Esophagus (tissue), 2 donors: Measurements from ENCODE around the gene ANKDD1B. TPM values are rescaled to one million over a fixed set of nuclear protein-coding genes. Genes with fewer than 3 reads are reported as not detected.

Experiments
- H3K27ac ChIP-seq, 2 donors: one replicate each; pipeline ENCODE4 v1.5.1; 2013; ENCODE audit warnings: low read depth in 2 of 2, mild to moderate bottlenecking in 2 of 2, inconsistent platforms in 1 of 2, low read length in 1 of 2, moderate library complexity in 1 of 2
- H3K27me3 ChIP-seq, 2 donors: one replicate each; pipeline ENCODE4 v1.6.1; 2013; ENCODE audit warnings: low read length in 2 of 2, control low read depth in 1 of 2, mild to moderate bottlenecking in 1 of 2; ENCODE audit not compliant: insufficient read depth in 2 of 2, control insufficient read depth in 1 of 2
- H3K36me3 ChIP-seq, 2 donors: one replicate each; pipeline ENCODE4 v1.6.1; 2013; ENCODE audit warnings: low read length in 1 of 2; ENCODE audit not compliant: control insufficient read depth in 2 of 2, insufficient read depth in 2 of 2
- H3K4me1 ChIP-seq, 2 donors: one replicate each; pipeline ENCODE4 v1.6.1; 2013; ENCODE audit warnings: low read length in 1 of 2; ENCODE audit not compliant: control insufficient read depth in 2 of 2, insufficient read depth in 2 of 2
- H3K4me3 ChIP-seq, 2 donors: one replicate each; pipeline ENCODE4 v1.5.1; 2013; ENCODE audit warnings: low read length in 2 of 2, mild to moderate bottlenecking in 2 of 2, low read depth in 1 of 2, moderate library complexity in 1 of 2
- H3K9me3 ChIP-seq, 2 donors: one replicate each; pipeline ENCODE4 v1.6.1; 2013; ENCODE audit warnings: mild to moderate bottlenecking in 2 of 2, low read depth in 1 of 2, low read length in 1 of 2, moderate library complexity in 1 of 2; ENCODE audit not compliant: control insufficient read depth in 2 of 2, insufficient read depth in 1 of 2
- WGBS, 2 donors: extraction: QIAGEN DNeasy Blood & Tissue Kit; methylation state at CpG; one replicate each; pipeline ENCODE4 v1.1.7; 2013; 5-methylcytosine and 5-hydroxymethylcytosine counted together
- polyA plus RNA-seq, 2 donors: library from polyadenylated mRNA; stranded (reverse); fragments of 200-250 nt; gene quantifications; one replicate each; pipeline ENCODE4 v1.2.3, GENCODE V29; 2013
- donor health status: healthy with polysubstance abuse.
- donor health status: Bipolar disorder and iron deficiency.

The ANKDD1B gene
- polyA plus RNA-seq, 2 donors = 0.15 to 0.92 TPM

DNA sequence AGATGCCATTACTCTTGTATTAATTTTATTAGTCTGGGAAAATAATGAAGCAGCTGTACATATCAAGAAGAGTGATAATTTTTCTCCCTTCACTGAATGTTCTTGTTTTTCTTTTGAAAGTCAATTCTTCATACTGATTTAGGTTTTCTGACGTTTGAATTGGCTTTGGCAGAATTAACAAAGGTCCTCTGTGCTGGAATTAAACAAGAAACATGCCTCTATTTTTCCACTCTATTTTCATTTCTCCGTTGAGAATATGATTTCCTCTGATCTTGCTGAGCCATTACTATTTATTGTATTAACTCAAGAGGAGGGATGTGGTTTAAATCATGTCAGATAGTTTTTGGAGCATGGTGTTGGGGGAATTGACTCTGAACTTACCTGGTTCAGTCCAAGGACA is 42.3 kb downstream of the ANKDD1B start:
- no peak overlapping the region for H3K4me3 ChIP-seq
- H3K4me1 ChIP-seq = no peaks in the 10 kb centered on the region
- H3K27ac ChIP-seq = no peak overlapping the region
- no peaks in the 10 kb centered on the region for H3K27me3 ChIP-seq
- H3K36me3 ChIP-seq = no peaks in the 10 kb centered on the region
- H3K9me3 ChIP-seq = no peaks in the 10 kb centered on the region
- WGBS, 2 donors = 50% methylated on average over 2 of the region's 2 CpGs

DNA sequence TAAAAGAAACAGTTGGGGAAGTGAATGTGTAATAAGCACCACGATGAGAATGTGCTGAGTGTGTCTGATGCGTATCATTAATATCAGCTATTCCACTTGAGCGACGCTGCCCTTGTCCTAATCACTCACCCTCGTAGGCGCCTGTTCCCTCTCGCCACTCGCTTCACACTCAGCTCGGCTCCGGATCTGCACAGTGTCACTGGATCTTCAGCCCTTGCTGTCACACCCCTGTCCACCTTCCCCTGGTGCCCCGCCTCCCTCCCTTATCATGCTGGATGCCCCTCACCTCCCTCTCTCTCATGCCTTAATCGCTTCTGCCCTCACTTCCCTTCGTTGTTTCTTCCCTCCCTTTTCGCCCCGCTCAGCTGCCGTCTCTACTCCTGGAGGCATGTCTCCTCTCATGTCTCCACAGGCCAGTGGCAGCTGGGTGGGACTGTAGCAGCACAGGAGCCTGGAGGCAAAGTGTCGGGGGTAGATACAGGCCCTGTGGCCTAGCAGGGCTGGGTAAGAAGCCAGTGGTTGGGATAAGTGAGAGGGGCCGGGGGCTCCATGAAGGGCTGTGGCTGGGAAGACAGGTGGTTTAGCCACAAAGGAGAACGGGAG is 43.5 kb downstream of the ANKDD1B start:
- peaks cover 0 to 2% of the 10 kb centered on the region in 2 donors for H3K4me1 ChIP-seq
- 85% methylated on average over 19 of the region's 19 CpGs for WGBS, 2 donors
- H3K27me3 ChIP-seq = no peaks in the 10 kb centered on the region
- no peak overlapping the region for H3K4me3 ChIP-seq
- no peaks in the 10 kb centered on the region for H3K36me3 ChIP-seq
- no peaks in the 10 kb centered on the region for H3K9me3 ChIP-seq
- H3K27ac ChIP-seq = no peak overlapping the region

- Histone ChIP-seq H3K4me3 (peak overlapping the region; percentile 52 to 72), H3K36me3 (no peaks in the 10 kb centered on the region), H3K27me3 (no peaks in the 10 kb centered on the region), H3K4me1 (peaks cover 0 to 2% of the 10 kb centered on the region in 2 donors), H3K27ac (peak overlapping the region; percentile 45 to 86), H3K9me3 (no peaks in the 10 kb centered on the region)
- WGBS, 2 donors = 22 to 34% methylated on average over 9 of the region's 9 CpGs
These were observed 45.2 kb downstream of the ANKDD1B start for GRCh38 chr5:75656311-75657003.

DNA sequence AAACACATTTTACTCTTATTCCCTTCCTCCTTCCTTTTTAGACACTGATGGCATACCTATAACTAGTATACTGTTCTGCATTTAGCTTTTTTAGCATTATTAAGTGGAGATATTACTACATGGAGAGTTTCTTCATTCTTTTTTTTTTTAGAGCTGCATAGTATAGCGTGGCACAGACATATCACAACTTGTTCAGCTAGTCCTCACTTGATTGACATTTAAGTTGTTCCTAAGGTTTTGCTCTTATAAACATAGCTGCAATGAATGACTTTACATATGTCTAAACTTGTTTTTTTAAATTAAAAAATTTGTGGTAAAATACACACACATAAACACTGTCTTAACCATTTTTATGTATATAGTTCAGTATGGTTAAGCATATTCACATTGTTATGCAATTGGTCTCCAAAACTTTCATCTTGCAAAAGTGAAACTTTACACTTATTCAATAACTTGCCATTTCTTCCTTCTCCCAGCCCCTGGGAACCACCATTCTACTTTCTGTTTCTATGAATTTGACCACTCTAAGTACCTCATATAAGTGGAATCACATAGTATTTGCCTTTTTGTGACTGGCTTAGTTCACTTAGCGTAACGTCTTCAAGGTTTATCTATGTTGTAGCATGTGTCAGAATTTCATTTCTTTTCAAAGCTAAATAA is 48.7 kb downstream of the ANKDD1B start:
- 73 to 83% methylated on average over 3 of the region's 3 CpGs for WGBS, 2 donors
- Histone ChIP-seq H3K4me1 (peaks cover 0 to 2% of the 10 kb centered on the region in 2 donors), H3K4me3 (no peak overlapping the region), H3K27me3 (no peaks in the 10 kb centered on the region), H3K27ac (no peak overlapping the region), H3K36me3 (no peaks in the 10 kb centered on the region), H3K9me3 (no peaks in the 10 kb centered on the region)

DNA sequence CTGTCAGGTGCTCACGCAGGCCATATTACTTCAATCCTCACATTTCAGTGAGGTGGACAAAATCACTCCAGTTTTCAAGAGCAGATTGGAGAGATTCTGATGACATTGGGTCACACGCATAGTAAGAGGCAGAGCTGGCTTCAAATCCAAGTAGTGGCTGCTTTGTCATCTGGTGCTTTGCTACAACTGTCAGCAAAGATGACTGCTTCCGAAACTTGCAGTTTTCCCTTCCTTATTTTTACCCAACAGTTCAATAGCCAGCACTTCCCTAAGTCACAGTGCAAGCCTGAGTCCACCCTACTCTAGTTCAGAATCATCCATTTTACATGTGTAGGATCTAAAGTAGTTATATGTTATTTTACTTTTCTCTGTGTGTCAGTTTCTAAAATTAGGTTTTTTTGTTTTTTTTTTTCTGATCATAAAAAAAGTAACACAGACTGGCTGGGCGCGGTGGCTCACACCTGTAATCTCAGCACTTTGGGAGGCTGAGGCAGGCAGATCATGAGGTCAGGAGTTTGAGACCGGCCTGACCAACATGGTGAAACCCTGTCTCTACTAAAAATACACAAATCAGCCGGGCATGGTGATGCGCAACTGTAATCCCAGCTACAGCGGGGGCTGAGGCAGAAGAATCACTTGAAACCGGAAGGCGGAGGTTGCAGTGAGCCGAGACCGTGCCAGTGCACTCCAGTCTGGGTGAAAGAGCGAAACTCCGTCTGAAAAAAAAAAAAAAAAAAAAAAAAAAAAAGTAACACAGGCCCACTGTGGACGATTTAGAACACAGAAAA is 49.6 kb downstream of the ANKDD1B start:
- Histone ChIP-seq H3K36me3 (no peaks in the 10 kb centered on the region), H3K27me3 (no peaks in the 10 kb centered on the region), H3K4me1 (peaks cover 0 to 2% of the 10 kb centered on the region in 2 donors), H3K27ac (no peak overlapping the region), H3K4me3 (no peak overlapping the region), H3K9me3 (no peaks in the 10 kb centered on the region)
- 86 to 88% methylated on average over 16 of the region's 16 CpGs for WGBS, 2 donors

- H3K4me3 ChIP-seq = no peak overlapping the region
- 84 to 90% methylated on average over 2 of the region's 2 CpGs for WGBS, 2 donors
- peaks cover 0 to 2% of the 10 kb centered on the region in 2 donors for H3K4me1 ChIP-seq
These were observed 50.8 kb downstream of the ANKDD1B start for GRCh38 chr5:75662061-75662460.

DNA sequence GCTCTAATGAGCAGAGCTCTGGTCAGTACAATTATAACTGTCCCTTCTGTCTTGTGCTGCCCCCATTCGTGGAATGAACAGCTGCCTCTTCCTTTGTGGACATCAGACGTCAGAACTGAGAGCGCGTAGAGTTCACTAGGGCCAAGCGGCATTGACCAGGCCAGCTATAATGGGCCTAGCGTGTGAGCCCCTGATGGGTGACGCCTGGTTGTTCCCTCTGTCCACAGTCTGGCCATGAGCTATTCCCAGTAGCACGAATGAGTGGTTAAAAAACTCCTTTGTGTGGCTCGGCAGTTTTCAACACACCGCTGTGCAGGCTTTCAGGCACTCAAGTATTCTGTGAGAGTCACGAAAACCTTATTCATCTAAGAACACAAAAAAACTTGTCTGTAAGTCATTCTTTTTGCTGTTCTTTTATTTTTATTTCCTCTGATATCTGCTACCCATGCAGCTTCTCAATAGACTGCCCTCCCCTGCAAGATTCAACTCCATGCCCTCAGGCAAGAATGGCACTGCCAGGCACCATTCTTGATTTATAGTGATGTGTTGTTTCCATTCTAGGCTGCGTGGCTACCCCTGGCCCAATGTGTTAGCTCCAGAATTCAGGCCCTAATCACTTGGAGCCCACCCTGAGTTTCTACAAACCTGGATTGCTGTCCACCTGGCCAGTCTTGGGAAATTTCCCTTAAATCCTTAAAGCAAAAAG is 52.5 kb downstream of the ANKDD1B start:
- H3K27me3 ChIP-seq = no peaks in the 10 kb centered on the region

More at GRCh38 chr5:75662061-75662460, 50.8 kb downstream of the ANKDD1B start:
- H3K27me3 ChIP-seq = no peaks in the 10 kb centered on the region
- no peaks in the 10 kb centered on the region for H3K36me3 ChIP-seq
- H3K9me3 ChIP-seq = no peaks in the 10 kb centered on the region
- no peak overlapping the region for H3K27ac ChIP-seq

GRCh38 chr5:75664979-75665378 is 53.7 kb downstream of the ANKDD1B start:
- Histone ChIP-seq H3K9me3 (no peaks in the 10 kb centered on the region), H3K27ac (no peak overlapping the region), H3K36me3 (no peaks in the 10 kb centered on the region), H3K4me1 (no peaks in the 10 kb centered on the region), H3K27me3 (no peaks in the 10 kb centered on the region), H3K4me3 (no peak overlapping the region)
- WGBS, 2 donors = 93 to 95% methylated on average over 2 of the region's 2 CpGs

More for the DNA sequence above, 52.5 kb downstream of the ANKDD1B start:
- H3K9me3 ChIP-seq = no peaks in the 10 kb centered on the region
- H3K27ac ChIP-seq = no peak overlapping the region
- H3K36me3 ChIP-seq = no peaks in the 10 kb centered on the region
- H3K4me1 ChIP-seq = peaks cover 0 to 2% of the 10 kb centered on the region in 2 donors
- WGBS, 2 donors = 84 to 86% methylated on average over 12 of the region's 12 CpGs
- H3K4me3 ChIP-seq = no peak overlapping the region

DNA sequence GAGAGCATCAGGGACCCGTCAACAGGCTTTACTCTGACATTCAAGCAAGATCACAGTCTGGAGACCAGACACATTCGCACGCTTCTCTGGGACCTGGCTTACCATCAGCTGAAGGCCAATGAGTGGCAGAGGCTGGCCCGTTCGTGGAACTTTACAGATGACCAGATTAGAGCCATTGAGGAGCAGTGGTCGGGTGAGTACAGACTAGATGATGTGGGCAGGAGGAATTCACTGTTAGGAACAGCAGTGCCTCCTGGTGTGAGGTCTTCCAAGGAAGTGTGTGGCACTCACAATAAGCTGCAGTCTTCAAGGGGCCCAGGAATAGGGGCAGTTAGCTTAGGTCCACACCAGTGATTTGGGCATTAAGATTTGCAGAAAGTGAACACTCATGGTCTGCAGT is 55.5 kb downstream of the ANKDD1B start:
- Histone ChIP-seq H3K36me3 (no peaks in the 10 kb centered on the region), H3K4me3 (no peak overlapping the region), H3K27ac (no peak overlapping the region), H3K4me1 (no peaks in the 10 kb centered on the region), H3K9me3 (no peaks in the 10 kb centered on the region), H3K27me3 (no peaks in the 10 kb centered on the region)
- 87 to 91% methylated on average over 6 of the region's 6 CpGs for WGBS, 2 donors
